A549 treated with Mapracorat at 1 μM for 4 hours (cell line): Measurements from ENCODE around the gene TRIM14. TPM values are rescaled to one million over a fixed set of nuclear protein-coding genes. Genes with fewer than 3 reads are reported as not detected.

ENCODE experiments used
- total RNA-seq: library from RNA; stranded (reverse); fragments of 200-300 nt; extraction: Qiagen RNA extraction; gene quantifications from 5 replicates; pipeline ENCODE4 v1.2.3, GENCODE V29; 2022

TRIM14 gene, protein sequence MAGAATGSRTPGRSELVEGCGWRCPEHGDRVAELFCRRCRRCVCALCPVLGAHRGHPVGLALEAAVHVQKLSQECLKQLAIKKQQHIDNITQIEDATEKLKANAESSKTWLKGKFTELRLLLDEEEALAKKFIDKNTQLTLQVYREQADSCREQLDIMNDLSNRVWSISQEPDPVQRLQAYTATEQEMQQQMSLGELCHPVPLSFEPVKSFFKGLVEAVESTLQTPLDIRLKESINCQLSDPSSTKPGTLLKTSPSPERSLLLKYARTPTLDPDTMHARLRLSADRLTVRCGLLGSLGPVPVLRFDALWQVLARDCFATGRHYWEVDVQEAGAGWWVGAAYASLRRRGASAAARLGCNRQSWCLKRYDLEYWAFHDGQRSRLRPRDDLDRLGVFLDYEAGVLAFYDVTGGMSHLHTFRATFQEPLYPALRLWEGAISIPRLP
- total RNA-seq, result 10.8 to 14.4 TPM (median 13.3 TPM) in 5 replicates

DNA sequence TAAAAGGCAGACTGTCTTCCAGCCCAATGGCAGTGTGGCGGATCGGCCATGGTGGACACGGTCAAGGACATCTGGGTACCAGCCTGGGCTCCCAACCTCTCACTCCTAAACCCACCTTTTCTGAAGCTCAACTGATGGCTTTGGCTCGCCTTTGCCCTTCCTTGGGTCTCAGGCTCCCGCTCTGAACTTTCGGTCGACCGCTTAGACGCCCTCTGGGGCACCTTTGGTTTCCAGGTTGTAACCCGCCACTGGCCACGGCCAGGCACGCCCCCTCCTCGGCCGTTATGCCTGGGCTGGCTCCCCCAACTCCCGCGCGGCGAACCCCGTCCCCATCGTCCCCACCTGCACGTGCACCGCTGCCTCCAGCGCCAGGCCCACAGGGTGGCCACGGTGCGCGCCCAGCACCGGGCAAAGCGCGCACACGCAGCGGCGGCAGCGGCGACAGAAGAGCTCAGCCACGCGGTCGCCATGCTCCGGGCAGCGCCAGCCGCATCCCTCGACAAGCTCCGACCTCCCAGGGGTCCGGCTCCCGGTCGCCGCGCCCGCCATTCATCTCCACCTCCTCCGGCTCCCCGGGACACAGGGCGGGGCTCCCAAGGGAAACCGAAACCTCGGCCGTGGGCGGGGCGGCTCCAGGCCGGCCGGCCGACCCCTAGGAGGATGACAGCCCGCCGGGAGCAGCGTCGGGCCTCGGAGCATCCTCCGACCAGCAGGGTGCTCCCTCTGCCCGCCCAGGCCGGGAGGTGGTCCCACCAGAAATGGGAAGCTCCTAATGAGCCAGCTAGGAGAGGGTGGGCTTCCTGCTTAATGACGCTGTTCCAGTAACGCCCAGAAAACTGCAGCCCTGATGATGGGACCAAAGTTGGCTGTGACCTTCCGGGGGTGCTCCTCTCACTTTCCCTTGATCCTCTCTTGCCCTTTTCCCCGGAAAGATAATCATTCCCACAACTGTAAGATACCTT, at the start of gene TRIM14:
Gene TRIM14, minus strand, starts transcription at position 583 of the 962 bp plus-strand sequence. Its CDS starts 34 bp downstream, at position 549.

DNA sequence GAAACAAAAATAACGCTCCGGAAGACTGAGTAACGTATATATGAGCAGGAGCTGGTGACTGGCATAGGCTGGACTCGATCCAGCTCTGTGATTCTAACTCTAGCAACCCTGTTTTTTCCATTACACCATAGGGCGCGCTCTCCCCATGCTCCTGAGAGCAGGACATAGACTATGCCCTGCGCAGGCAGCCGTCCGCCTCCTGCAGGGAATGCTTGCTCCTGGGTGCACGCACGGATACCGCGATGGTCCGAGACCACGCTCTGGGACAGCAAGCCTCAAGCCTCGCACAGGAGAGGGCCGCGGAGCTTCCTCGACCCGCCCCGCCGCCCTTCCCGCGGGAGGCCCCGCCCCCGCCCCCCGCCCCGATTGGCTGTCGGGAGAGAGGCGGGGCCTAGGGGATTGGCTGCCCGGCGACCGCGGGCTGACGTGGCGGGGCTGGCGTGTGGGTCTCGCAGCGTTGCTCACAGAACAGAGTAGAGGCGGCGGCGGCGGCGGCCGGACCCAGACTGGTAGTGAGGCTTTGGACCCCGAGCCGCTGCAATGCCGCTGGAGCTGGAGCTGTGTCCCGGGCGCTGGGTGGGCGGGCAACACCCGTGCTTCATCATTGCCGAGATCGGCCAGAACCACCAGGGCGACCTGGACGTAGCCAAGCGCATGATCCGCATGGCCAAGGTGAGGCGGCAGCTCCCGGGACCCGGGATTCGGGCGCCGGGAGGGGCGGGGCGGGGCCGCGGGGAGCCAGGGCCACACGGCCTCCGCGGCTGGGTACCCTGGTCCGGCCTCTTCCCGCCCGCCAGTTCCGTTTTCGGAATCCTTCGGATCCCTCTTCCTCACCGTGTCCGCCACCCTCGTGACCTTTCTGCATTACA, 62.5 kb downstream of the TRIM14 start, which contains the start of gene NANS:
Gene NANS, plus strand, starts transcription at position 464 of the 869 bp plus-strand sequence. Its CDS starts 77 bp downstream, at position 541.

Other genes with a start within 250 kb of the TRIM14 start
- gene TRMO, start 196.7 kb downstream of the TRIM14 start, total RNA-seq, result 11.1 to 13.7 TPM (median 13.3 TPM) in 5 replicates
- not detected in 5 replicates for gene HEMGN, start 181.1 kb downstream of the TRIM14 start, total RNA-seq
- 279 to 316 TPM (median 299 TPM) in 5 replicates for gene ANP32B, start 135.9 kb downstream of the TRIM14 start, total RNA-seq
- 63.5 to 72.6 TPM (median 67.8 TPM) in 5 replicates for gene NANS, start 62.5 kb downstream of the TRIM14 start, total RNA-seq
- 1.0 to 1.6 TPM (median 1.3 TPM) in 5 replicates for gene CORO2A, start 73.4 kb upstream of the TRIM14 start, total RNA-seq
- 8.8 to 12.7 TPM (median 10.5 TPM) in 5 replicates for gene TBC1D2, start 136.4 kb upstream of the TRIM14 start, total RNA-seq